Activated effector memory CD4-positive, alpha-beta T cell treated with anti-CD3 and anti-CD28 coated beads, Interleukin-2, amount 50 U/mL, for 16 hours (primary cell): Measurements from ENCODE around the gene ETNK2.
"Not testable (repeated sequence)": the region's sequence is repeated elsewhere in the genome, so short reads cannot be mapped to it uniquely, and the experiment has no call there.

Source experiments
- DNase-seq: peaks from one replicate; pipeline ENCODE4 v3.0.0-alpha.2; 2020

ETNK2 gene

DNA sequence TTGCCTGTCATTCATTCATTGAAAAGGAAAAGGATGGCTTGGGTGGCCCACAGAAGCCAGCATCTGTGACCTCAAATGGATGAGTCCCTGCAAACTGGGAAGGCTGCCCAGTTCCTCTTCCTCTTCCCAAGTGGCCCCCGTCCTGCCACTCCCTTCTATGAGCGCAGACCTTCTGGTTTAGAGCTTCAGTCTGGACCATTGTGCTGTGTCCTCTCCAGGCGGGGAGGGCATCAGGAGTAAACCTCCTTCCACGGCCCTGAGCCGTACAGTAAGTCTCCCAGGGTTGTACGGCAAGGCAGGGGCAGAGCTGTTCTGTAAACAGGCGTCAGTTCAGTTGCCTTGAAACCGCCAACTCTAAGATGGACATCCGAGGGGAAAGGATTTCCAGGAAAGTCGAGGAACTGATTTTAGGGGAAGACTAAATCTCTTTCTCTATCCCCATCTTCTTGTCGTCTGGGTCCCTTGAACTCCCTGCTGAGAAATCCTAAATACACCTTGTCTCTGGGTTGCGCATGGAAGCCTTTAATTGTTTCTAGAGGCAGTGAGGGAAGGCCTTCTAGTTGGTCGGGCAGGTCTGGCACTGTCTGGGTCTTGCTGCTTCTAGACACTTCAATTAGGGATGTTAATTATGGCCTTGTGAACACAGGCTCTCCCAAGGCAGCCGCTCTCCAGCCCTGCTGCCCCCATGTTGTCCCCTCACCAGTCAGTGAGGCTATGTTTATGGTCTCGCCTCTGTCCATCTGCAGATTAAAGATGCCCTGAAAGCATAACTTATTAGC, 56.8 kb downstream of the ETNK2 start:
- no peak for DNase-seq

DNA sequence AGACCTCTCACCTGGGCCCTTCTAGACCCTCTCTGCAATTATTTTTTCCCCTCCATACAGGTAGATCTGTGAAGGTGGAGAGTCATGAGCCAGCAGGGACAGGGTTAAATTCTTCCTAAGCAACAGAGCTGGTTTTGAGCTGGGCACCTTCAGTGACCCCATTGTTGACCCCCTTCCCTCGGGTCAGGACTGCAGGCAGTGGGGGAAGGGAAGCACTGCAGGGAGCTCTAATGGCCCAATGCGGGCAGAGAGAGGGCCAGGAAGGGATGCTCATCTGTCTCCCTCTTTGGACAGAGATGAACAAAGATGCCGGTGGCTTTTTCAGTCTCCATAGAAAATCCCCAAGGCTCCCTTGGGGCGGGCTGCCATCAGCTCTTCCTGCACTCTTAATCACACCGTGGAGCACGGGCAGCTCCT, 57.5 kb downstream of the ETNK2 start:
- no peak for DNase-seq

DNA sequence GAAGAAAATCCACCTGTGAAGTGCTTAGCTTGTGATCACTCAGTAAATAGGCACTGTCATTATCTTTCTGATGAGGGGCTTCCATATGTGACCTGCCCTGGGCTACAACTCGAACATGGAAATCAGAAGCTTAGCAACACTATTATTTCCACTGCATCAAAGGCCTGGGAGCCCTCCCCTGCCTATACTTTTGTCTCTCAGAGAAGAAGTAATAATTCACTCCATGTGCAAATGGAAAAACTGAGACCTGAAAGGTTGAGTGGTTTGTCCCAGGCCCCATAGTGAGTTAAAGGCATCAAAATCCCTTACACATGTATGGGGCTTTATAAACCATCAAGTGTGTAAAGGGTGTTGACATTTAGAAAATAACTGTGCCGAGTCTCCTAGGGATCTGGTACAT, 58.1 kb downstream of the ETNK2 start:
- no peak for DNase-seq

DNA sequence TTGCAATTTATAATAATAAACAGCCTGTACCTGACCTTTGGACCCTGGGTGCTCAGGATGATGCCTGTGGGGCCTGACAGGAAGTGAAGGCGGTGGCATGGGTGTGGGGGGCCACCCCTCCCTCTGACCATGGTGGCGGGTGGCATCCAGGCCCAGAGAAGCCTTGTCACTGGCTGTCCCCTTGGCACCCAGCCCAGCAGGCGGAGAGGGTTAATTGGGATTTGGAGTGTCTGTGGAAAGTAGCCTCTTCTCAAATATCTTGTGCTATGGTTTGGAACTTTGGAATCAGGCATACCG, 58.5 kb downstream of the ETNK2 start:
- no peak for DNase-seq

DNA sequence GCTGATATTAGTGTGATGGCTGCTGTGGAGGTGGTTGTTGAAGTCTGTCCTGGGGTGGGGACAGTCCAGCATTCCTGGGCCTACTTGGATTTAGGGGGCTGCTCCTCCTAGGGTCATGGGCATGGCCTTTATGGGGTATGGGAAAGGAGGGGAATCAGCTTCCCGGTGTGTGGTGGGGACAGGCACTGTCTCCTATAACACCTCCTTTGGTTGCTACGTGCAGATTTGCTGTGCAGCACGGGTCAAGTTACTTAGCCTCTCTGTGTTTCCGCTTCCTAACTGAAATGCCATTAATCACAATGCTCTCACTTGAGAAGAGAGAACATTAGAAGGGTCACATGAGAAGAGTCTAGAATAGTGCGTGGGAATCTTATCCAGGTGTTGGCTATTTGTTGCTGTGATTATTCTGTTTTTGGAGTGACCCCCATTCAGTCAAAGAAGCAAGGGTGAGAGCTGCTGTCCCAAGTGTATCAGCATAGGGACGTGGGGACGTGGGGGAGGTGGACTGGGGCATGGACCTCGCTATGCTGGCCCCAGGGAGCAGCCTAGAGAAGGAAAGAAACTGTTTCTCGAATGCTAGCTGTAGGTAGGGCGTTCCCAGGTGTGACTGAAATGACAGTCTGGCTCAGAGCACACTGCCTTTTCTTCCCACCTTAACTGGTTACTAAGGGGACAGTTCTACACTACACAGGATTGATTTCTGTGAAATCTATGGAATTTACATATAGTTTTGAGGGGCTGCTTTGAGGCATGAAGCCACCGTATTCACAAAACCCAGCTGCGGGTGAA, 59.0 kb downstream of the ETNK2 start:
- no peak for DNase-seq

DNA sequence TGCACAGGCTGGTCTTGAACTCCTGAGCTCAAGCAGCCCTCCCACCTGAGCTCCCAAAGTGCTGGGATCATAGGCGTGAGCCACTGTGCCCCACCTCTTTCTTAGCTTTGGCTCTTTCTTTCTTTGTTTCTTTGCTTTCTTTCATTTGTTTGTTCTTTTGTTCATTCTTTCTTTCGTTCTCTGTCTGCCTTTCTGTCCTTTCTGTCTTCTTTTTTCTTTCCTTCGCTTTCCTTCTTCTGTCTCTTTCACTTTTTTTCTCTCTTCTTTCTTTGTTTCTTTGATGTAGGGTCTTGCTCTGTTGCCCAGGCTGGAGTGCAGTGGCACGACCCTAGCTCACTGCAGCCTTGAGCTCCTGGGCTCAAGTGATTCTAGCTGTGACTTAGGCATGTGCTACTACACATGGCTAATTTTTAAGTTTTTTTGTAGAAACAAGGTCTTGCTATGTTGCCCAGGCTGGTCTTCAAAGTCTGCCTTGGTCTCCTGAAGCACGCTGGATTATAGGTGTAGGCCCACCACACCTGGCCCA, 60.0 kb downstream of the ETNK2 start:
- no peak for DNase-seq

DNA sequence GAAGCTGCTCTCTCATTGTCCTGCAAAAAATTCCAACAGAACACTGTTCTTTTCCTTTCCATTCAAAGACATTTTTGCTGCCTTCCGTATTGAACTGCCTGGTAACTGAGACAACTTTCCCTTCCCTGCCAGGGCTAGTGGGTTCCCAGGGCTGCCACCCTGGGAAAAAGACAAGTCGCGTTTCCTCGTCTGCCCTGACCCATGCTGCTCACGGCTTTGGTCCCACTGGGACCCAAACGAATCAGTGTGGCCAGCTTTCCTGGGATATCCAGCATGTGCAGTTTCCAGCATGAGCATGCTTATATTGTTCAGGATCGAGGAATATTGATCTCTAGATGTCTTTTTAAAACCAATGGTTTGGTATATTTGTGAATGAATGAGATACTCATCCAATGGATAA, 60.8 kb downstream of the ETNK2 start:
- DNase-seq: no peak

DNA sequence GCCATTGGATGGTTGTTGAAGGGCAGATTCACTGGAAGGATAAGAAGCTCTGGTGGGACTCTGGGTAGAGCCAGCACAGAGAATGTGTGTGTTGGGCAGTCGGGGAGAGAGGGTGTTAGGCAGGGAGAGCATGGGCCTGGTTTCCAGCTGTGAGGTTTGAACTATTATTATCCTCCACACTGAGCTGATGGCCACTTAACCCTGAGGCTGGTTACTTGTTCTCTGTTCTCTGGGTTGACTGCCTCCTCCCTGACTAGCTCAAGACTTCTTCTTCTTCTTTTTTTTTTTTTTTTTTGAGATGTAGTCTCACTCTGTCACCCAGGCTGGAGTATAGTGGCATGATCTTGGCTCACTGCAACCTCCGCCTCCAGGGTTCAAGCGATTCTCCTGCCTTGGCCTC, 61.7 kb downstream of the ETNK2 start:
- DNase-seq: not testable (repeated sequence)

DNA sequence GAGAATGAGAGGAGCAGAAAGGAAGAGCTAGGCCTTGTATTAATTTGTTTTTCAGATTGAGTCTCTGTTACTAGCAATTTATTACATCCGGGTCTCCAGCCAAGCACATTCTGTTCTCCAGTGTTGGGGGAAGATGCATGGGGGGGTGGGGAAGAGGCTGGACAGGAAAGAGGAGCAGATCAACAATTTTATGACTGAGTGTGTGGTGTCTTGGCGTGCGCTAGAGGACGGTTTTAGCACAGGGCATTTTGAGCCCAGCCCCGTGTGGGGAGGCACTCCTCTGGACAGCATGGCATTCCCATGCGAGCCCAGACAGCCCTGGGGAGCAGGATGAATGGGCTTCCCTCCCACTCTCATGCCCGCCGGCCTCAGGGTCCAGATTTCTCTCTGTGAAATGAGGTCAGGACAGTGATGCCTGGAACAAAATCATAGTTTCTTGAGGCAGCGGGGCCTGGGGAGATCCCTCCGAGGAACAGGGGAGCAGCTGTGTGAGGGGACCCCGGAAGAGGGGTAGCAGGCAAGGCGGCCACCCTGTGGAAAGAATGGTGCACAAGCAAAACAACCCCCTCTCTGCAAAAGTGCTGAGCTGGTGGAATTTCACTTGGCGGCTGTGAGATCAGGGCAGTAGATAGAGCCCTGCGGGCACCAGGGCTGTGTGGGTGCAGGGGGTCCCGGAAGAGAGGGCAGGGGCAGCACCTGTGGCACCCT, 62.6 kb downstream of the ETNK2 start:
- no peak for DNase-seq

DNA sequence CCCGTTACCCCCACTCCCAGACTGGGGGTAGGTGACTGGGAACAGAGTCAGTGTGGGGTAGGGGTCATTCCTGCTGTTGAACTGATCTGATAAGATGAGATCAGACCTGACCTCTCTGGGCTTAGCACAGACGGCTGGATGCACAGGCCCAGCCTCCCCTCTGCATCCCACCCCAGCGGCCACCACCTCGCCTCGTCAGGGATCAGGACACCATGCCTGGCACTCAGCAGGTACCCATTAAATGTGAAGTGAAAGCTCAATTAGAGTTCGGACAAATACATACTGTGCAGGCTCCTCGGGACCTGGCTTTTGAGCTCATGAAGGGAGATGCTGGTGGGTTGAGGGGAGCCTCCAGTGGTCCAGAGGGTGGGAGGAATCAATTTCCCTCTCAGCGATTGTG, 63.2 kb downstream of the ETNK2 start:
- no peak for DNase-seq

DNA sequence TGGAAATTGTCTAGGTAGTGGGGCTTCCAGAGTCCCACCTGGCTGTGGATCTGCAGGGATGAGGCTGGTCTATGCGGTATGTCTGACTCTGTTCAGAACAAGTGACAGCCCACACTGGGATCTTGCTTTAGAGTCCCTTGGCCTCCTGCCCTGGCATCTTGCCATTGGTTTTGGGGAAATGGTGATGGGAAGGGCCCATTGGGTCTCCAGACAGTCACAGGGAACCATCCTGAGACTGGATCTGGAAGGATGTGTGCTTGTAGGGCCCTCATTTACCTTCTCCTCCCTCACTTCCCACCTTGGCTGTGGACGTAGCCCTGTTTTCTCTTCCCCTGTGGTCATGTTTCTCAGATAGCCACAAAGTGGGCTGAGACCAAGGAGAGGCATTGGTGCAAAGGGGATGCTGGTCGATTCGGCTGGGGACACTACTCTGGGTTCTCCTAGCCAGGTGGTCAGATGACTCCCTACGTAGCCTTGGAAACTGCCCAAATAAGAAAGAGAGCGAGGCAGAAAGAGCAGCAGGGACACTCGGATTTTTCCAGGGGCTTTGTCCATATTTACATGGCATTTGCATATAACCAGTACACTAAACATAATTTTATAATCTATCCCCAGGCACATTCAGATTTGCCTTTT, 63.8 kb downstream of the ETNK2 start:
- DNase-seq: no peak

DNA sequence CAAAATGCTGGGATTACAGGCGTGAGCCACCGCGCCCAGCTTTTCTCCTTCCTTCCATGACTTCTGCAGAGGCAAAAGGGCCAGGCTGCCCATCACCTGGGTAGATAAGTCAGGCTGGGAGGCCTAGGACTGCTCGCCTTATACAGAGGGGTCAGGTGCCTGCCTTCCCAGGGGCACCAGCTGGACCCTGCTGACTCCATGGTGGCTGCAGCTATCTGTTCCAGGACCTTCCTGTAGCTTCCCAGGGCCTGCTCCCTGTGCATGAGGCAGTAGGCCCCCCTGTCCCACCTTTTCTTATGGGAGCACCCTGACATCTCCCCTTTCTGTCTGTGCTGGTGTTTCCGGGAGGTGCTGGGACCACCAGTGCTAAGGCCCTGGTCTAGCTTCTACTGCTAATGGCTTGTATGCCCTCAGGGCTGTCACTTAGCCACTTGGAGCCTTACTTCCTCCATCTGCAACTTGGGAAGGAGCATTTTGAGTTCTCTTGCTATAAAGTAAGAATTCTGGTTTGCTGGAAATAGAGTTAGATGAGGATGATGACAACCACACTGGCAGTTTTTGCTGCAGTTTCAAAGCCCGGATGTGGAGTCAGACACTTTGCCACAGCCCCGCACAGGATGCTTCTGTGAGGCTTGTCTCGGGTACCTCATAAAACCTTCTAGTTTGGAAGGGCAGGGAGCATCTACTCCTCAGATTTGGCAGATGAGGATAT, 64.5 kb downstream of the ETNK2 start:
- no peak for DNase-seq

DNA sequence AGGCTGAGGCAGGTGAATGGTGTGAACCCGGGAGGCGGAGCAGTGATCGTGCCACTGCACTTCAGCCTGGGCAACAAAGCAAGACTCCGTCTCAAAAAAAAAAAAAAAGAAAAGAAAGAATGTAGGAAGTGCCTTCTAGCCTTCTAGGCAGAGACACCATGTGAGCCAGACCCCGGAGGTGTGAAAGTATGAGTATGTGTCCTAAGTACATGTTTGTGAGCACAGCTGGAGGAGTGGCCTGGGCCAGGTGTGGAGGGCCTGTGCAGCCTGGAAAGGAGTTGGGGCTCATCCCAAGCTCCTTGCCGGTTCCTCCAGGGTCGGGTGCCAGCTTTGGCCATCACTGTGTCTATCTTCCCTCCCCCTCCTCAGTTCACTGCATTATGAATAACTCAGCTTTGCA, 66.0 kb downstream of the ETNK2 start:
- DNase-seq: no peak

DNA sequence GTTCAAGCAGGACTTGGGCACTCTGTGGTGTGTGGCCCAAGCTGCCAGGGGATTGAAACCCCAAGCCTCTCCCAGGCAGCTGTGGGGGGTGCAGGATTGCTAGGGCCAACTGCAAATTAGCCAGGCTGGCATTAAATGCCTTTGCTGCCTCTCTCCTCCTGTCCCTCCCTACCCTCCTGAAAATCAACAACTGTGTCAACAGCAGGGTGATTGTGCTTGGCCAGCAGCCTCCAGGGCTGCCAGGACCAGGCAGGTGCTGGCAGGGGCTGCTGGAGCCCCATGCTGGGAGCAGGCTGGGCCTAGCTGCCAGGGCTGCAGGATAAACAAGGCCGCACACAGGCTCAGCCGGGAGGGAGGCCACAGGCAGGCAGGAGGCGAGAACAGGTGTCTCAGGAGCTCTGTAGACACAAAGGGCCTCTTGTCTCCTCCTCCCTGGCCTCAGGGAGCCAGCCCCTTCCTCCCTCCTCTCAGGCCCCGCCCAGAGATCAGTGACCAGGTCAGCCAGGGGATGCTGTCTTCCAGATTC, 67.5 kb downstream of the ETNK2 start:
- DNase-seq: no peak

DNA sequence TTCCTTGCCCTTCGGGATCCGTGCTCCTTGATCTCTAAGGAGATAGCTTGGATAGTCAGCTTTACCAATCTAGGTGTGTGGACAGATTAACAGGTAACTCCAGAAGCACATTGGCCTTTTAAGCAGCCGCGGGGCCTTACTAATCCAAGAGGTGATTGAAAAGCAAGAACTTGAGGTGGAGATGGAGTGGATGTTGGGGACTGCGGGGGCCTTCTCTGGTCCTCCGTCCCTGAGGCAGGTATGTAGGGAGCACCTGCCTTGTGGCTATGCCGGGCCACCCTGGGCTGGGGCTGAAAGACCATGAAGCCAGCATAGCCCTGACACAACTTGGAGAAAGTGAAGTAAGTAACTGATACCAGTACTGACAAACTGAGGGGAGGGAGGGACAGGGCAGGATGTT, 68.4 kb downstream of the ETNK2 start:
- no peak for DNase-seq

DNA sequence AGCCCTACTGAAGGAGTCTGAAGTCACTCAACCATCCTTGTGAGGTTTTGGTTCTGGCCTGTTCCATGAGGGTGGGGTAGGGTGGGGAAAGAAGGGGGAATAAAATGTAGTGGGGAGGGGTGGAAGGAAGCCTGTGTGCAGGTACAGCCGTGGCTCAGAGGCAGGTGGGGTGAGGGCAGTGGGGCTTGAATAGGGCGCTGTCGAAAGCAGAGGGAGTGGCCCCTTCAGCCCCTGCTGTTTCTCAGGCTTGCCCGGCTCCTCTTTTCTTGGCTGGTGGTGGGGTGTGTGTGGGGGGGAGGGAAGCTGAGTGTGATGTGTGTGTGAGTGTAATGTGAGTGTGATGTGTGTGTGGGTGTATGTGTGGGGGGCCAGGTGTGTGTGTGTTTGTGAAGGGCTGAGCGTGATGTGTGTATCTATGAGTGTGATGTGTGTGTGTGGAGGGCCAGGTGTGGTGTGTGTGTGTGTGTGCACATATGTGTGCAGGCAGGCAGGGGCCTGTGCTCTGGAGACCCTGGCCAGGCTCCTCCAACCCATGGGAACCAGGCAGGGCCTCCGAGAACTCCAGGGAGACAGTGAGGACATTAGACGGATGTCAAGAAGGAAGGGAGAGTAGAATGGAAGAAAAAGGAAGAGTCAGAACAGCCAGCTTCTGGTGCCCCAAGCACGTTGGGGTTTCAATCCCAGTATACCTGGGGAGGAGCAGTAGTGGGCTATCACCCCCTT, 69.9 kb downstream of the ETNK2 start:
- DNase-seq: no peak

DNA sequence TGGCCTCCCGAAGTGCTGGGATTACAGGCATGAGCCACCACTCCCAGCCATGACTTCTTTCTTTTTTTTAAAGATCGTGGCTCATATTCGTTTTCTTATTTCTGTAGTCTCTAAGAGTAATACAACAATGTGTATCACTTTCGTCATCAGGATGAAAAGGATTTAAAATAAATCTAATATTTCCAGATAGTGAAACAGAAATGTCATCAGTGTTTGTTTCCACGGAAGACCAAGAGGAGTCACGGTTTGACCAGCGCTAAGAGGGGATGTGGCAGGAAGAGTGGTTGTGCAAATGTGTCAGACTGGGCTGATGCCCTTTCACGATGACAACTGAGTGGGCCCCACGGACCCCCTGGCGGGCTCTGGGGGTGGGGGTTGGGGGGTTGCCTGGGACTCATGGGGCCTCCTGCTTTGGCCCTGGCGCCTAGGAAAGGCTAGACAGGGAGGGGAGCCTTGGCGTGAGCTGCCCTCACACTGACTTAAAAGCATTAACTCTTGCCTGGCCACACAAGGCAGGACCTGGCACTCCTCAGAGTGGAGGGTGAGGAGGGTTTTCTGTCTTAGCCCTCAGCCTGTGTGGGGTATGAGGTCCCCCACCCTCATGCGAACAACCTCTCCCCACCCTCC, 70.6 kb downstream of the ETNK2 start:
- no peak for DNase-seq
